Colonic mucosa (tissue), 4 donors: ENCODE data around the gene ISOC2. TPM values are rescaled to one million over a fixed set of nuclear protein-coding genes. Genes with fewer than 3 reads are reported as not detected.

ENCODE experiments used
- DNase-seq: peaks from one replicate; pipeline ENCODE4 v3.0.0-alpha.2; 2020
- H3K27ac ChIP-seq: fragments of 200-600 bp; one replicate; pipeline ENCODE4 v1.8.0; 2021
- H3K27me3 ChIP-seq: fragments of 200-600 bp; one replicate; pipeline ENCODE4 v1.8.0; 2021
- H3K36me3 ChIP-seq: fragments of 200-600 bp; one replicate; pipeline ENCODE4 v1.8.0; 2021
- H3K4me1 ChIP-seq: fragments of 200-600 bp; one replicate; pipeline ENCODE4 v1.8.0; 2021; ENCODE audit warnings: mild to moderate bottlenecking
- H3K4me3 ChIP-seq: fragments of 200-600 bp; one replicate; pipeline ENCODE4 v1.8.0; 2021
- H3K9ac ChIP-seq, 2 donors: one replicate each; pipeline ENCODE4 v1.7.0; 2013; ENCODE audit warnings: control low read depth in 2 of 2, low read depth in 2 of 2, low read length in 2 of 2
- H3K9me3 ChIP-seq: fragments of 200-600 bp; one replicate; pipeline ENCODE4 v1.8.0; 2021
- intact Hi-C: fragments of 100-400 bp; cut with DNase I; formaldehyde crosslinking; loops from one replicate; pipeline ENCODE4 v1.14.1; 2022
- total RNA-seq, 2 donors: library from RNA; stranded (reverse); fragmentation: NEBNext Ultra II Directional in 1 of 2; extraction: Animal tissue kit (Norgen Biotek cat#: 25700) in 1 of 2; gene quantifications; one replicate each; pipeline ENCODE4 v1.2.1, GENCODE V29; 2021
- TF ChIP-seq, protein P1 (sequence below): fragments of 200-600 bp; IDR thresholded peaks from one replicate; pipeline ENCODE4 v1.8.0; 2022; ENCODE audit warnings: antibody characterized with exemption, mild to moderate bottlenecking
- donor health status: healthy.
- donor health status: DM: no; HTN: no; CAD: no.
- donor health status: DM: no; HTN: no; CAD: no.

ISOC2 gene
- total RNA-seq, 2 donors from 2014 or later = 89.8 to 132 TPM

DNA sequence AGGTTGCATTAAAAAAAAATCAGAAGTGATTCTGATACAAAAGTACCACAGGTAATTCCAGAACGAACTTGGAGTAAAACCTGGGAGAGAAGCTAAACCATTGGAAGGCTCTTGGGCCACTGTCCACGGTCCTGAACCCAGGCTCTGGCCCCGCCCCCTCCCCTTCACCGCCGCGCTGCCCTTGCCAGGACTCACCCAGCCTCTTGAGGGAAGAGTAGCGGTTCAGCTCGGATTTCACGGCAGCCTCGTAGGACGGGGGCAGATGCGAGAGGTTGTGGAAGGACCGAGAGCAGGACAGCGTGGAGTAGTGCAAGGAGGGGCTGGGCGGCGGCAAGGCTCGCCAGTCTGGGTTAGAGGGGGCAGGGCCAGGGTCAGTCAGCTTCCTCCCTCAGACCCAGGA is 24.0 kb downstream of the ISOC2 start:
- H3K9me3 ChIP-seq = no peaks in the 10 kb centered on the region
- H3K36me3 ChIP-seq = no peaks in the 10 kb centered on the region
- peaks cover 39% of the 10 kb centered on the region for H3K27me3 ChIP-seq
- peak; percentile 47 for DNase-seq
- H3K9ac ChIP-seq = no peak overlapping the region
- no peaks in the 10 kb centered on the region for H3K4me1 ChIP-seq
- no peak overlapping the region for H3K27ac ChIP-seq
- TF ChIP-seq, protein P1, sequence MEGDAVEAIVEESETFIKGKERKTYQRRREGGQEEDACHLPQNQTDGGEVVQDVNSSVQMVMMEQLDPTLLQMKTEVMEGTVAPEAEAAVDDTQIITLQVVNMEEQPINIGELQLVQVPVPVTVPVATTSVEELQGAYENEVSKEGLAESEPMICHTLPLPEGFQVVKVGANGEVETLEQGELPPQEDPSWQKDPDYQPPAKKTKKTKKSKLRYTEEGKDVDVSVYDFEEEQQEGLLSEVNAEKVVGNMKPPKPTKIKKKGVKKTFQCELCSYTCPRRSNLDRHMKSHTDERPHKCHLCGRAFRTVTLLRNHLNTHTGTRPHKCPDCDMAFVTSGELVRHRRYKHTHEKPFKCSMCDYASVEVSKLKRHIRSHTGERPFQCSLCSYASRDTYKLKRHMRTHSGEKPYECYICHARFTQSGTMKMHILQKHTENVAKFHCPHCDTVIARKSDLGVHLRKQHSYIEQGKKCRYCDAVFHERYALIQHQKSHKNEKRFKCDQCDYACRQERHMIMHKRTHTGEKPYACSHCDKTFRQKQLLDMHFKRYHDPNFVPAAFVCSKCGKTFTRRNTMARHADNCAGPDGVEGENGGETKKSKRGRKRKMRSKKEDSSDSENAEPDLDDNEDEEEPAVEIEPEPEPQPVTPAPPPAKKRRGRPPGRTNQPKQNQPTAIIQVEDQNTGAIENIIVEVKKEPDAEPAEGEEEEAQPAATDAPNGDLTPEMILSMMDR = no peak
- H3K4me3 ChIP-seq = no peak overlapping the region
- intact Hi-C loops = no loop called here

DNA sequence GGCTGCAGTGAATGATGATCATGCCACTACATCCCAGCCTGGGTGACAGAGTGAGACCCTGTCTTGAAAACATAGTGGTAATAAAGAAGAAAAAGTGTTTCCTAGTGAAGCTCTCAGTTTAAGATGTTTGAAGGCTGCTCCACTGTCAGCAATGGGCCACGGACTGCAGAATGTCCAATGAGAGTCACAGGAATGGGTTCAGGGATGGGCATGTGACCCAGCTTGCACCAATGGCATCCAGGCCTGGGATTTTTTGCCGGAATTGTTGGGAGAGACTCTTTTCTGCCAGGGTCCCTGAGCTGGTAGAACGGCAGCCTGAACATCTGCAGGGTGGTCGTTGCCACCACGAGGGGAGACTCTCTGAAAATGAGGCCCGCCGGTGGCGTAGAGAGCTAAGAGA is 24.6 kb downstream of the ISOC2 start:
- no peak for DNase-seq
- no peak overlapping the region for H3K4me3 ChIP-seq
- H3K9ac ChIP-seq = no peak overlapping the region
- no peaks in the 10 kb centered on the region for H3K9me3 ChIP-seq
- no peaks in the 10 kb centered on the region for H3K4me1 ChIP-seq
- H3K27me3 ChIP-seq = peaks cover 38% of the 10 kb centered on the region
- no peaks in the 10 kb centered on the region for H3K36me3 ChIP-seq
- TF ChIP-seq, protein P1 = no peak
- no peak overlapping the region for H3K27ac ChIP-seq
- intact Hi-C loops = no loop called here

DNA sequence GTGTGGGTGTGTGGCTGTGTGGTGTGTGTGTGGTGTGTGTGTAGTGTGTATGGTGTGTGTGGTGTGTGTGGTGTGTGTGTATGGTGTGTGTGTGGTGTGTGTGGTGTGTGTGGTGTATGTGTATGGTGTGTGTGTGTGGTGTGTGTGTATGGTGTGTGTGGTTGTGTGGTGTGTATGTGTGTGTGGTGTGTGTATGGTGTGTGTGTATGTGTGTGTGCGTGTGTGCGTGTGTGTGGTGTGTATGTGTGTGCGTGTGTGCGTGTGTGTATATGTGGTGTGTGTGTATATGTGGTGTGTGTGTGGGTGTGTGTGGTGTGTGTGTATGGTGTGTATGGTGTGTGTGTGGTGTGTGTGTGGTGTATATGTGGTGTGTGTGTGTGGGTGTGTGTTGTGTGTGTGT is 26.4 kb downstream of the ISOC2 start:
- H3K4me3 ChIP-seq = no peak overlapping the region
- TF ChIP-seq, protein P1 = no peak
- H3K4me1 ChIP-seq = no peaks in the 10 kb centered on the region
- no peaks in the 10 kb centered on the region for H3K9me3 ChIP-seq
- no peaks in the 10 kb centered on the region for H3K36me3 ChIP-seq
- no peak overlapping the region for H3K27ac ChIP-seq
- peaks cover 20% of the 10 kb centered on the region for H3K27me3 ChIP-seq
- intact Hi-C loops = no loop called here
- H3K9ac ChIP-seq = no peak overlapping the region
- no peak for DNase-seq

DNA sequence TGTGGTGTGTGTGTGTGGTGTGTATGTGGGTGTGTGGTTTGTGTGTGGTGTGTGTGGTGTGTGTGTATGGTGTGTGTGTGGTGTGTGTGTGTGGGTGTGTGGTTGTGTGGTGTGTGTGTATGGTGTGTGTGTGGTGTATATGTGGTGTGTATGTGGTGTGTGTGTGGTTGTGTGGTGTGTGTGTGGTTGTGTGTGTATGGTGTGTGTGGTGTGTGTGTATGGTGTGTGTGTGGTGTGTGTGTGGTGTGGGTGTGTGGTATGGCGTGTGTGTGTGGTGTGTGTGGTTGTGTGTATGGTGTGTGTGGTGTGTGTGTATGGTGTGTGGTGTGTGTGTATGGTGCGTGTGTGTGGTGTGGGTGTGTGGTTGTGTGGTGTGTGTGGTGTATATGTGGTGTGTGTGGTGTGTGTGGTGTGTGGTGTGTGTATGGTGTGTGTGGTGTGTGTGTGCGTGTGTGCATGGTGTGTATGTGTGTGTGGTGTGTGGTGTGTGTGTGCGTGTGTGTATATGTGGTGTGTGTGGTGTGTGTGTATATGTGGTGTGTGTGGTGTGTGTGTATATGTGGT is 27.0 kb downstream of the ISOC2 start:
- intact Hi-C loops = no loop called here
- no peak overlapping the region for H3K4me3 ChIP-seq
- TF ChIP-seq, protein P1 = no peak
- H3K9me3 ChIP-seq = no peaks in the 10 kb centered on the region
- DNase-seq = no peak
- no peaks in the 10 kb centered on the region for H3K36me3 ChIP-seq
- no peak overlapping the region for H3K9ac ChIP-seq
- H3K27ac ChIP-seq = no peak overlapping the region
- H3K27me3 ChIP-seq = peaks cover 20% of the 10 kb centered on the region
- no peaks in the 10 kb centered on the region for H3K4me1 ChIP-seq

DNA sequence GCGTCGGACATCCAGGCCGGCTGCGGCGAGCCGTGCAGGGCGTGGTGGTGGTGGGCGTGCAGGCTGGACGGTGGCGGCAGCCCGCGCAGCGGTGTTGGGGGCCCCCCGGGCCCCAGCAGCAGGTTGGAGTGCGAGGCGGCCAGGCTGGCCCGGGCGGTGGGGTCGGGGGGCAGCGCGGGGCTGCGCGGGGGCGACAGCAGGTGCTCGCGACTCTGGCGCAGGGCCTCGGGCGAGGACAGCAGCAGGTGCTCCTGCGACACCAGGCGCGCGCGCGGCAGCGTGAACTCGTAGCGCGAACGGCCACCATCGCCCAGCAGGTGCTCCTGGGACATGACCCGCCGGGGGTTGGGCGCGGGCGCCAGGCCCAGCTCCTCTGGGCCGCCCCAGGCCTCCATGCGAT is 28.1 kb downstream of the ISOC2 start:
- intact Hi-C loops = no loop called here
- TF ChIP-seq, protein P1 = no peak
- Histone ChIP-seq H3K27me3 (peaks cover 20% of the 10 kb centered on the region), H3K9me3 (no peaks in the 10 kb centered on the region), H3K9ac (no peak overlapping the region), H3K36me3 (no peaks in the 10 kb centered on the region), H3K4me3 (no peak overlapping the region), H3K4me1 (no peaks in the 10 kb centered on the region), H3K27ac (no peak overlapping the region)
- no peak for DNase-seq
